Ovary (tissue), 3 donors: ENCODE data around the gene SLC23A2.

Experiments
- EP300 ChIP-seq: sonication (generic); formaldehyde crosslinking; IDR thresholded peaks from one replicate; pipeline ENCODE4 v1.6.1; 2017; ENCODE audit warnings: antibody characterized with exemption
- POLR2A ChIP-seq: fragments of 450-650 bp; IDR thresholded peaks from one replicate; pipeline ENCODE4 v1.6.1; 2017; ENCODE audit warnings: antibody characterized with exemption, mild to moderate bottlenecking, moderate library complexity
- TF ChIP-seq, protein P1 (sequence below), 3 donors: fragments of 450-650 bp in 2 of 3; fragments of 200-600 bp in 1 of 3; IDR thresholded peaks; one replicate each; pipeline versions ENCODE4 v1.5.1 to v1.8.0; 2016 to 2022; ENCODE audit warnings: antibody characterized with exemption in 3 of 3, mild to moderate bottlenecking in 1 of 3
- donor health status: DM: no; HTN: no; CAD: no.

DNA sequence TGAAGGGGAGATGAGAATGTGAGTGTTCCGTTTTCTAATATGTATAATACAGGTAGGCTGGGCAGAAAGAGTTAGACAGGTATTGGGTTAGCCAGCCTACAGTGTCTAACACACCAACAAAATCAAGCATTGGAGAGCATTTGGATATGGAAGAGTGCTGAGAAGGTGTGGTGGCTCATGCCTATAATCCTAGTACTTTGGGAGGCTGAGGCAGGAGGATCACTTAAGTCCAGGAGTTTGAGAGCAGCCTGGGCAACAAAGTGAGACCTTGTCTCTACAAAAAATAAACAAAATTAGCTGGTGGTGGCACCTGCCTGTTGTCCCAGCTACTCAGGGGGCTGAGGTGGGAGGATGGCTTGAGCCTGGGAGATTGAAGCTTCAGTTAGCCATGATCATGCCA, 38.6 kb upstream of the SLC23A2 start:
- TF ChIP-seq POLR2A (no peak), EP300 (no peak)
- TF ChIP-seq, protein P1, sequence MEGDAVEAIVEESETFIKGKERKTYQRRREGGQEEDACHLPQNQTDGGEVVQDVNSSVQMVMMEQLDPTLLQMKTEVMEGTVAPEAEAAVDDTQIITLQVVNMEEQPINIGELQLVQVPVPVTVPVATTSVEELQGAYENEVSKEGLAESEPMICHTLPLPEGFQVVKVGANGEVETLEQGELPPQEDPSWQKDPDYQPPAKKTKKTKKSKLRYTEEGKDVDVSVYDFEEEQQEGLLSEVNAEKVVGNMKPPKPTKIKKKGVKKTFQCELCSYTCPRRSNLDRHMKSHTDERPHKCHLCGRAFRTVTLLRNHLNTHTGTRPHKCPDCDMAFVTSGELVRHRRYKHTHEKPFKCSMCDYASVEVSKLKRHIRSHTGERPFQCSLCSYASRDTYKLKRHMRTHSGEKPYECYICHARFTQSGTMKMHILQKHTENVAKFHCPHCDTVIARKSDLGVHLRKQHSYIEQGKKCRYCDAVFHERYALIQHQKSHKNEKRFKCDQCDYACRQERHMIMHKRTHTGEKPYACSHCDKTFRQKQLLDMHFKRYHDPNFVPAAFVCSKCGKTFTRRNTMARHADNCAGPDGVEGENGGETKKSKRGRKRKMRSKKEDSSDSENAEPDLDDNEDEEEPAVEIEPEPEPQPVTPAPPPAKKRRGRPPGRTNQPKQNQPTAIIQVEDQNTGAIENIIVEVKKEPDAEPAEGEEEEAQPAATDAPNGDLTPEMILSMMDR (IDR thresholded peaks at IDR 0.05), result no peak
